Measurements from ENCODE around the gene SEC14L5. TPM values are rescaled to one million over a fixed set of nuclear protein-coding genes. Genes with fewer than 3 reads are reported as not detected.

The SEC14L5 gene
- total and polyA plus RNA-seq, 2 donors (not counting 3 experiments of a cell fraction or from before 2014, with no cell fraction given) = not detected

DNA sequence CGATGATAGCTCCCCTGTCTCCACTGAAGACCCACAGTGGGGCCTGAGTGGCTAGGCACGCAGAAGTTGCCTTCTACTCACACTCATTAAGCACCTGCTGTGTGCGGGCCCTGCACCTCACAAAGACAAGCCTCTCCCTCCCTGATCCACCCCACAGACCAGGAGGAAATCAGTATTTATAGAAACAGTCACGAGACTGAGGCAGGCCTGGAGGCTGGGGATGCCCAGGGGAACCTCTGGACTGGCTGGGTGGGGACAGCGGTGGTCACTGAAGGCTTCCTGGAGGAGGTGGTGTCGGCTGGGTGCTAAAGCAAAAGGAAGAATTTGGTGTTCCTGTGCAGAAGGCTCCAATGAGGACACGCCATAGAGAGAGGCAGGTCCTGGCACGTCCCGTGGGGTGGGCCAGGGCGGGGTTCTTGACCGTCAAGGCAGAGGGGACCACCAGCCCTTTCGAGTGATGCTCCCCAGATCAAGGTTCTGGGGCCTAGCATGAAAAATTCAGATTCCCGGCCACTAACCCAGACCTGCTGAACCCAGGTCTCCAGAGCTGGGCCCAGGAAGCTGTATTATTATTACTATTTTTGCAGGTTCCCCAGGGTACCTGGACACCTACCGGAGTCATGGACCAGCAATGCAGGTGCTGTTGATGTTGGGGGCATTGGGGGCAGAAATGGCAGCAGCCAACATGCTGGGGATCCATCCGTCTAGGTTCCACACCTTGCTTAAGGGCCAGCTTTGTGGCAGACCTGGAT lies 44.2 kb upstream of the SEC14L5 start:
- Histone ChIP-seq H3K9me1 (replicated peaks; ENCODE audit: control insufficient read depth, extremely low read depth, insufficient read depth, low read length) (no peaks in the 10 kb centered on the region), H3K4me1 (ENCODE audit: control insufficient read depth, extremely low read depth, insufficient read depth, low read length) (no peaks in the 10 kb centered on the region), H2AFZ (ENCODE audit: low read depth, low read length) (no peak overlapping the region), H3K27ac (ENCODE audit: insufficient read depth, low read depth, low read length) (no peak overlapping the region), H3K9me3 (replicated peaks; ENCODE audit: control insufficient read depth, insufficient read depth, low read length) (no peaks in the 10 kb centered on the region), H4K20me1 (replicated peaks; ENCODE audit: control insufficient read depth, extremely low read depth, insufficient read depth, low read length) (no peaks in the 10 kb centered on the region), H3K4me2 (ENCODE audit: insufficient read depth, low read length) (no peak overlapping the region), H3K79me2 (ENCODE audit: control insufficient read depth, insufficient read depth, low read length) (no peaks in the 10 kb centered on the region), H3K9ac (replicated peaks; ENCODE audit: extremely low read depth, insufficient read depth, low read length) (no peak overlapping the region), H3K27me3 (ENCODE audit: control insufficient read depth in 2 of 2, insufficient read depth in 2 of 2, low read length in 2 of 2) (no peaks in the 10 kb centered on the region), H3K36me3 (ENCODE audit: control insufficient read depth in 2 of 2, extremely low read depth in 1 of 2, insufficient read depth in 2 of 2, low read length in 2 of 2) (no peaks in the 10 kb centered on the region), H3K4me3 (replicated peaks in 1 of 3; ENCODE audit: insufficient read depth in 1 of 3, low read depth in 1 of 3, low read length in 3 of 3) (no peak overlapping the region)
- ChIA-PET POLR2A (interaction anchor here (0.6 kb wide), 1 partner anchor 174 kb away, joined by 4 read pairs; no protein-coding TSS in a partner anchor), CTCF (no interaction called here)
- TF ChIP-seq POLR2AphosphoS5 (IDR thresholded peaks at IDR 0.05; ENCODE audit: insufficient read depth, low read depth, low read length) (no peak), JUN (IDR thresholded peaks at IDR 0.05; ENCODE audit: borderline replicate concordance, insufficient read depth, insufficient read length, low read depth) (no peak), EZH2 (IDR thresholded peaks at IDR 0.05; ENCODE audit: borderline replicate concordance, low read depth, low read length, severe bottlenecking) (no peak), MYC (IDR thresholded peaks at IDR 0.05; ENCODE audit: low read depth, low read length) (no peak), GATA2 (IDR thresholded peaks at IDR 0.05; ENCODE audit: insufficient read depth, insufficient read length, low read depth, low read length) (no peak), FOS (IDR thresholded peaks at IDR 0.05; ENCODE audit: borderline replicate concordance, insufficient read depth, low read length) (no peak), POLR2A (IDR thresholded peaks at IDR 0.05; ENCODE audit: low read depth, low read length) (no peak)
- TF ChIP-seq, protein P1, sequence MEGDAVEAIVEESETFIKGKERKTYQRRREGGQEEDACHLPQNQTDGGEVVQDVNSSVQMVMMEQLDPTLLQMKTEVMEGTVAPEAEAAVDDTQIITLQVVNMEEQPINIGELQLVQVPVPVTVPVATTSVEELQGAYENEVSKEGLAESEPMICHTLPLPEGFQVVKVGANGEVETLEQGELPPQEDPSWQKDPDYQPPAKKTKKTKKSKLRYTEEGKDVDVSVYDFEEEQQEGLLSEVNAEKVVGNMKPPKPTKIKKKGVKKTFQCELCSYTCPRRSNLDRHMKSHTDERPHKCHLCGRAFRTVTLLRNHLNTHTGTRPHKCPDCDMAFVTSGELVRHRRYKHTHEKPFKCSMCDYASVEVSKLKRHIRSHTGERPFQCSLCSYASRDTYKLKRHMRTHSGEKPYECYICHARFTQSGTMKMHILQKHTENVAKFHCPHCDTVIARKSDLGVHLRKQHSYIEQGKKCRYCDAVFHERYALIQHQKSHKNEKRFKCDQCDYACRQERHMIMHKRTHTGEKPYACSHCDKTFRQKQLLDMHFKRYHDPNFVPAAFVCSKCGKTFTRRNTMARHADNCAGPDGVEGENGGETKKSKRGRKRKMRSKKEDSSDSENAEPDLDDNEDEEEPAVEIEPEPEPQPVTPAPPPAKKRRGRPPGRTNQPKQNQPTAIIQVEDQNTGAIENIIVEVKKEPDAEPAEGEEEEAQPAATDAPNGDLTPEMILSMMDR (IDR thresholded peaks at IDR 0.05; ENCODE audit: extremely low read depth in 1 of 2, insufficient read depth in 1 of 2, low read depth in 1 of 2, low read length in 2 of 2) = no peak
- TF ChIP-seq, protein P2, sequence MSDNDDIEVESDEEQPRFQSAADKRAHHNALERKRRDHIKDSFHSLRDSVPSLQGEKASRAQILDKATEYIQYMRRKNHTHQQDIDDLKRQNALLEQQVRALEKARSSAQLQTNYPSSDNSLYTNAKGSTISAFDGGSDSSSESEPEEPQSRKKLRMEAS (IDR thresholded peaks at IDR 0.05; ENCODE audit: insufficient read depth, insufficient read length) = no peak
- intact Hi-C loops (cut with micrococcal nuclease) (no loop called here), dilution Hi-C loops (cut with MboI; ENCODE audit: extremely low pct_ligation_motif_present, low sequenced_read_pairs) (no loop called here)
- no peak for DNase-seq (ENCODE audit: low read depth, low spot score)
- no peak for FAIRE-seq
- BruUV-seq (replicated peaks) = no TSS peak

Measured in endothelial cell of umbilical vein (primary cell).